HG03575 (cell line): ENCODE data around the gene CCDC33.
"Not testable (repeated sequence)": the region's sequence is repeated elsewhere in the genome, so short reads cannot be mapped to it uniquely, and the experiment has no call there.

ENCODE experiments used
- ATAC-seq: cut with Tn5 transposase; IDR thresholded peaks from one replicate; pipeline ENCODE4 v1.9.1; 2021; ENCODE audit not compliant: unreplicated experiment, insufficient number of reproducible peaks, low FRiP score; ENCODE audit errors: extremely low read depth

Gene CCDC33

DNA sequence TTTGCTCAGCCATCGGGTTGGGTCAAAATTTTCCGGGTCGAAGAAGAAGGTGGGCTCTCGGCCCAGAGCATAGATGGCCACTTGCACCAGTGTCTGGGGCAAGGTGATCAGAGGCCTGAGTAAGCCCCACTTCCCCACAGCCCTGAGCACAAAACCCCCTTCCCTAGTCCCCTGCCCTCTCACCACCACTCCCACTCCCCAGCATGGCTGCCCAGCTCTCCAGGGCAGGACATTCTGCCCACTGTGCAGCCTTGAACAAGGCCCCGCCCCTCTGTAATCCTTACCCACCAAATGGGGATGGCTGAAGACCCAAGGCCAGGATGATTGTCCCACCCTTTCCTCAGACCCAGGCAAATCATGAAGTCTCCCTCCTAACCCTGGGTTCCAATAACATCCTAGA is 102.5 kb downstream of the CCDC33 start:
- no peak for ATAC-seq

DNA sequence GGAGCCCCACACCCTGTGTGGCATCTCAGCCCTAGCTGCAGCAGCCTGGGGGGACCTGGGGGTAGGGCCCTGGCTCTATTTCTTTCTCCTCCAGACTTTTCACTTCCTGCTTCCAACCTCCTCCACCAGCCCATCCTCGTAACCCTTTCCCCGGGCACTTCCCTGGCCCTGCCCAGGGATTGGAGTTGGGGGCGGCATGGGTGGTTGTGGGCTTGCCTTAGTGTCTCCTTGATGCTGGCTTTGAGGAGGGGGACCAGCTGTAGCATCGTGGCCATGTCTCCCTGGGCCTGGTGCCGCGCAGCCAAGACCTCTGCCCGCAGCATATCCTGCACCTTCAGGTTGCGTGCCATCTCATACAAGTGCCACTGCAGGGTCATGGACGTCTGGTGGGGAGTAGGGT is 103.2 kb downstream of the CCDC33 start:
- ATAC-seq = no peak

DNA sequence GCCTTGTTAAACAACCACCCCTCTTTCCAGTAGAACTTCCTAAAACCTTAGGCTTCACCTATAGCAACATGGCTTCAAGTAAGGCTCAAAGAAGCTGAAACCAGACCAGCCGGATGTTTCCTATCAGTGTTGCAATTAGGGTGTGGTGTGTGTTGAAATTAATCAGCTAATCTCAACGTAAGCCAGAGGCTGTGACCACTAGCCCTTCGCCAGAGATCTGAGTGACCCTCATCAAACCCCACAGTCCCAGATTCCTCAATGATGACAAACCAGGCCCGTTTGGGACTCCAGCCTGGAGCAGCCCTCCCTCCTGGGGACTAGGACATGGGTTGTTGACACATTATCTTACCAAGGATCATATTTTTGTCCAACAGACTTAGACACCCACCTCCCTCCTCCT is 104.0 kb downstream of the CCDC33 start:
- ATAC-seq = no peak

DNA sequence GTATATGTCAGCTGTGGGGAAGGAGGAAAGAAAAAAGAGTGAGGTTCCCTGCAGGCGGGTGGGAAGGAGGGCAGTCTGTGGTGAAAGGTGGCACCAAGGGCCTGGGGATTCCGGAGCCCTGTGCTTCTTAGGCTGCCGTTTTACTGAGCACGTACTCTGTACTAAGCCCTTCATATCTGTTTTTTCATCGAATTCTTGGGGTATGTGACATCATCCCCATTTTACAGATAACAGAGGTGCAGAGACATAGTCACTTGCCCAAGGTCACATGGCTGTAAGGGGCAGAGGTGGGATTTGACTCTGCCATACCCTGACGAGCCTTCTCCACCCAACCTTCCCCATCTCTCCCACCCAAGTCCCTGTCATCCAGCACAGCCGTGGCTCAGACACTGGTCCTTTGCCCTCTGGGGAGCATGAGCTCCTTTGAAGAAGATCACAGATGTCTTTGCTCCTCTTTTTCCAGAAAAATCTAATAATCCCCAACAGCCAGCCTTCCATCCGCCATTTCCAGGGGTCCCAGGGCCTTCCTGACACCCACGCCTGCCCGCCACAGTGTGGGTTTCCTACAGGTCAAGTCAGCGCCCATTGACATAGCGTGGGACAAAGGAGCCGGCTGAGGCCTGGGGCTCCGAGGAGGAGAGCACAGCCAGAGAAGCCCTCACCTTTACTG is 107.1 kb downstream of the CCDC33 start:
- ATAC-seq = no peak

DNA sequence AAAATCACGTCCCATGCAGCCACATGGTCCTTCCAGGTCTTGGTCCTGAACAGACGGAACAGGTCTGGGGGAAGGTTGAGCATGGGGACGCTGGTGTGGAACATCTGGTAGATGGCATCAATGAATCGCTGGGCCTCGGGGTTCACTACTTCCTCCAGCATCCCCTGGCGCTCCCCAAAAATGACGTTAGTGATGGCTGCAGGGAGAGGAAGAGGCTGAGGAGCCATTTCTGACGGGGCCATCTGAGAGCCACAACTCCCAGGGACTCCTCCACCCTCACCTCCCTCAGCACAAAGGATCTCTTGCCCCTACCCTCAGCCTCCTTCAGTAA is 107.6 kb downstream of the CCDC33 start:
- no peak for ATAC-seq

DNA sequence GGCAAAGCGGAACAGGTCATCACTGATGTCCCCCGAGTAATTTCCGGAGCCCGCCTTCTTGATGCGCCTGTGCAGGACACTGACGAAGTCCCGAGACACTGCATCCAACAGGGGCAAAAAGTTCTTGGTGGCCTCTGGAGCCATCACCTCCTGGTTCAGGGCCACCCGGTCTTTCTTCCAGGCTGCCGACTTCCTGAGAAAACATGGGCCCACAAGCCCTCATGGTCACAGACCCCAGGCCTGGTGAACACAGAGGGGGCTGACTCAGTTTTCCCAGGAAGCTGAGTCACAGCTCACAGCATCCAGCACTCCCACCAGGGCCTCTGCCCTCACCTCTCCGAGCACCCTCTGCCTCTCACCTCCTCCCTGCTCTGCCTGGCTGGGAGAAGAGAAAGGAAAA is 108.9 kb downstream of the CCDC33 start:
- ATAC-seq = no peak

DNA sequence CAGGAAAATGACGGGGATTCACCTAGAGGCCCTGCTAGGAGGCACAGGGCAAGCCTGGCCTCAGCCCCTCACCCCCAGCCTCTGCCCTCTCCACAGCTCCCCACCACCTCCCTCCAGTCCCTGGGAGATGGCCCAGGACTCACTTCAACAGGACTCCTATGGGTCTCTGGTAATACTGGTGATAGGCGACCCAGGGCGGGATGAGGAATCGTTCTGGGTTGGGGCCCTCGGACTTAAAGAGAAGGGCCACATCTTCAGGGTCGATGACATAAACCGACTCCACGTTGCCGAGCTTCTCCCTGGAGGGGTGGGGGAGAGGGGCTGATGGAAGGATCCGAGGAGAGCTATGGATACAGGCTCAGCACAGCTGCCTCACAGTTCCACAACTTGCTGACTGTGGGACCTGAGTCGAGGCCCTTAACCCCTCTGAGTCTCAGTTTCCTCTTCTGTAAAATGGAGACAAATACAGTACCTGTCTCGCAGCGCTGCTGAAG is 111.7 kb downstream of the CCDC33 start:
- no peak for ATAC-seq

DNA sequence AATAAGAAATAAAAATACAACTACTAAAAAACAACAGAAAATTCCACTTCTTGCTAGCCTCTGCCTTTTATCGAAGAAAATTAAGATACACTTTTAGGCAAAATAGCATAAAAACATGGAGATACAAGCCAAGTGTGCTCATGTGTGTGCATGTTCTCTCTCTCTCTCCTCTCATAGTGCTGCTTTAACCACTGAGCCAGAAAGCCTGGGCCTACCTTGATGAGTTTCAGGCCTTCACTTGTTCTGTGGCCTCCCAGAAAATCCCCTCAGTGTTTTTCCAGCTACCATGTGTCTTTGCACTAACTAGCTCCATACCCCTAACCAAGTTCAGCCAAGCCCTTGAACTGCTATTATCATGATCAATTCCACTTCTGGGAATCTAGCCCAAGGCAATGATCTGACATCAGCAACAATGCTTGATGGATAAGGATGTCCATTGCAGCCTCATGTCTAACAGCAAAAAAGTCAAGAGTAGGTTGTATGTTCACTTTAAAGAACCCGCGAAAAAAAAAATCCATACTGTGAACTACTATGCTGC is 113.2 kb downstream of the CCDC33 start:
- ATAC-seq = no peak

DNA sequence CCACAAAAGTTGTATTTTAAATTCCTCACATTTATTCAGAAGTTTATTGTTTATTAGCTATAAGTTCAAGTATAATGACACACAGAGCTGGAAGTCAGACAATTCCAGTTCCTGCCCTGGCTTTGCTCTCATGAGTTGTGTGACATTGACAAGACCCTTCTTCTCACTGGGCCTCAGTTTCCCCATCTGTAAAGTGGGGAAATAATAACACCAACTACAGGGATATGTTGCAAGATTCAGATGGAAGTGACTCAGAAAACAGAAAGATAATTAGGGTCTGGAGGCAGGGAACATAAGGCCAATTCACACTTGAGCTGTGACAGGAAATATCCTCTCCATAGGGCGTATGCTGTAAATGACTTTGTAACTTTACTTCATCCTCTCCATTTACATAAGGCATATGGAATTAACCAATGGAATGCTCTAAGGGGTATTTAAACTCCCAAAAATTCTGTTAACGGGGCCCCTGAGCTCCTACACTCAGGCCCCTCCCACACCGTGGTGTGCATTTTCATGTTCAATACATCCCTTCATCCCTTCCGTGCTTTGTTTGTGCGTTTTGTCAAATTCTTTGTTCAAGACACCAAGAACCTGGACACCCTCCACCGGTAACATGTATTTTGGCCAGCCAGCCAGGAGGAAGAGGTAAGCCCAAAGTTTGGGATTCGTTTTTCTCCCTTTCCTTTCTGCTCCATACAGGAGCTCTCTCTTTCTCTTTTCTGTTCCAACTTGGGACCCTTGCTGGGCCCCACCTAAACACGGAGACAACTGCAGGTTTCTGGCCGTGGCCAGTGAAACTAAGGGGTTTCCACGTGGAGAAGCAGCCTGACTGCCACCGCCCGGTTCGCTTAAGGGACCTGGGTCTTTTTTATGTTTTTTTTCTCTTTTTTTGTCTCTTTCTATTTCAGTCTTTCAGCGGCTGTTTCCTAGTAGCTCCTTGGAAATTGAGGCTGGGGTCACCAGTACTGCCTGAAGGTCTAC is 114.5 kb downstream of the CCDC33 start:
- no peak for ATAC-seq

DNA sequence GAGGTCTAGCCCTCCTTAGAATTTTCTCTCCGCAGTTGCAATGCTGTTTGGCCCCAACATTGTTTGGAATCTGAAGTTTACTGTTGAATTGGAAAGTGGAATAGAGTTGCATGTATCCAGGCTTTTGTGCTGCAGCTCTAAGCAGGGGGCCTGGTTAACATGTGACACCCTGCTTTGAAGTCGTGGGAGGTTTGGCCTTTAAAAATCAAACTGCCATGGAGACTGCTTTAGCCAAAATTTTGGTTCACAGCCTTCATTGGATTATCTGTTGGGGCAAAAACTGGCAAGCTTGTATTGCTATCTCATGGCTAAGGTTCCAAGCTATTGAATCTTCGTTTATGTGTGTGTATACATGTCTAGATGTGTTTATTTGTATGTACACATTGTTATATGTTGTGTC is 115.5 kb downstream of the CCDC33 start:
- ATAC-seq = no peak

DNA sequence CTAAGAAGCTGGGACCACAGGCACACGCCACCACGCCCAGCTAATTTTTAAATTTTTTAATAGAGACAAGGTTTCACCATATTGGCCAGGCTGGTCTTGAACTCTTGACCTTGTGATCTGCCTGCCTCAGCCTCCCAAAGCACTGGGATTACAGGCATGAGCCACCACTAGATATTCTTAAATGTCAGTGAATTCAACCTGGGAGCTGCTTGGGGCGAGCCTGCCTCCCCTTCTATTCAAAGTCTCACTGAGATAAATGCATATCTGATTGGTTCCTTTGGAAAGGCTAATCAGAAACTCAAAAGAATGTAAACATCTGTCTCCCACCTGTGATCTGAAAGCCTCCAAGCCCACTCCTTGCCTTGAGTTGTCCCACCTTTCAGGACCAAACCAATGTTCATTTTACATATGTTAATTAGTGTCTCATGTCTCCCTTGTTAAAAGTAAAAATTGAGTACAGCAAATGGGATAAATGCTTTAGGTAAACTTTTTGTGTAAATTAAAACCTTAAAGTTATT is 116.3 kb downstream of the CCDC33 start:
- no peak for ATAC-seq

DNA sequence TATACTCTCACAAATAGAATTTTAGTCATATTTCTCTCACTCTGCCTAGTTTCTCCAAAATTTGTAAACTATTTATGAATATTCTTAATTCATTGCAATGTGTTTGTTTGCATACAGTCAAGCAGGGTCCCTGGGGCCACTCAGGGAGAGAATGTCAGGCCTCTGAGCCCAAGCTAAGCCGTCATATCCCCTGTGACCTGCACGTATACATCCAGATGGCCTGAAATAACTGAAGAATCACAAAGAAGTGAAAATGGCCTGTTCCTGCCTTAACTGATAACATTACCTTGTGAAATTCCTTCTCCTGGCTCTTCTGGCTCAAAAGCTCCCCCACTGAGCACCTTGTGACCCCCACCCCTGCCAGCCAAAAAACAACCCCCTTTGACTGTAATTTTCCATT is 117.9 kb downstream of the CCDC33 start:
- ATAC-seq = not testable (repeated sequence)

DNA sequence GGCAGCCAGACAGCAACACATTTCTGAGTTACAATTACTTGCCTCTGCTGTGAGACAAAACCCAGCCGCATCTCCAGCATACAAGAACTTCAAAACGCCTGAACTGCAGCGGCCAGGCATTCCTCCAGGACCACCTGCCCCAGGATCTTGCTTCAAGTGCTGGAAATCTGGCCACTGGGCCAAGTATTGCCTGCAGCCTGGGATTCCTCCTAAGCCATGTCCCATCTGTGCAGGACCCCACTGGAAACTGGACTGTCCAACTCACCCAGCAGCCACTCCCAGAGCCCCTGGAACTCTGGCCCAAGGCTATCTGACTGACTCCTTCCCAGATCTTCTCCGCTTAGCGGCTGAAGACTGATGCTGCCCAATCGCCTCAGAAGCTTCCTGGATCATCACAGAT is 119.9 kb downstream of the CCDC33 start:
- ATAC-seq = not testable (repeated sequence)

DNA sequence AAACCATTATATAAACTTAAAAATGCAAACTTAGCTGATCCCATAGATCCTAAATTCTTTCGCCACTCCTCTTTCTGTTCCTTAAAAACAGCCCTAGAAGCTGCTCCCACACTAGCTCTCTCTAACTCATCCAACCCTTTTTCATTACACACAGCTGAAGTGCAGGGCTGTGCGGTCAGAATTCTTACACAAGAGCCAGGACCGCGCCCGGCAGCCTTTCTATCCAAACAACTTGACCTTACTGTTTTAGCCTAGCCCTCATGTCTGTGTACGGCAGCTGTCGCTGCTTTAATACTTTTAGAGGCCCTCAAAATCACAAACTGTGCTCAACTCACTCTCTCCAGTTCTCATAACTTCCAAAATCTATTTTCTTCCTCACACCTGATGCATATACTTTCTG is 121.4 kb downstream of the CCDC33 start:
- not testable (repeated sequence) for ATAC-seq

DNA sequence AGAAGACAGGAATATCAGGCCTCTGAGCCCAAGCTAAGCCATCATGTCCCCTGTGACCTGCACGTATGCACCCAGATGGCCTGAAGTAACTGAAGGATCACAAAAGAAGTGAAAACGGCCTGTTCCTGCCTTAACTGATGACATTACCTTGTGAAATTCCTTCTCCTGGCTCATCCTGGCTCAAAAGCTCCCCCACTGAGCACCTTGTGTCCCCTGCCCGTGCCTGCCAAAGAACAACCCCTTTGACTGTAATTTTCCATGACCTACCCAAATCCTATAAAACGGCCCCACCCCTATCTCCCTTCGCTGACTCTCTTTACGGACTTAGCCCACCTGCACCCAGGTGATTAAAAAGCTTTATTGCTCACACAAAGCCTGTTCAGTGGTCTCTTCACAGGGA is 123.2 kb downstream of the CCDC33 start:
- ATAC-seq = not testable (repeated sequence)

DNA sequence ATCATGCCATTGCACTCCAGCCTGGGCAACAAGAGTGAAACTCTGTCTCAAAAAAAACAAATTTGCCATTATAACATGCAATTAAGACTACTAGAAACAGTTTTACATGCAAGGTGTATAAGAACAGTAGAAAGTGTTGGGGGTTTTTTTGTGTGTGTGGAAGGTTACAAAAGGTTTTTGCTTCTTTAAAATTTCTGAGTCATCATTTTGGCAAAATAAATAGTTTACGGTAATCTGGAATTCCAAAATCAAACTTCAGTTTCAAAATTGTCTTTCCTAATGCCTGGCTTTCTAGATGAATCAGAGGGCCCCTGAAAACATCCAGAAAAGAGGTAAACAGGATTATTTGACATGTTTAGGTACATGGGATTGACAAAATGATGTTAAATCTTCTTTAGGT is 124.7 kb downstream of the CCDC33 start:
- ATAC-seq = not testable (repeated sequence)

DNA sequence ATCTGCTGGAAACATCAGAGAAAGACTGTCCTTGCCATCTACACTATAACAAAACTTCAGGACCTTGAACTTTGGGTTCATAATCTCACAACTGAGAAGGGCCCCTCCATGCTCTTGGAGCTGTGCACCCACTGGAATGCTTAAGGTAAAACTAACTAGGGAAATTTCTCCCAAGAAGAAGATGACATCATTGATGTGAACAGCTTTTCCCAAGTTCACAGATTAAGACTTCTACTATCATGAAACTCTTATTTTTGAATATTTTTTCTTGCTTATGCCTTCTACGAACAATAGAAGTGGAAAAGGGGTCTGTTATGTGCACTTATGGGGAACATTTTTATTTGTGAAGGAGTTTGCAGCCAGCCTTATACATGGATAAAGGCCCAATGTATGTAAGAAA is 126.4 kb downstream of the CCDC33 start:
- ATAC-seq = no peak

DNA sequence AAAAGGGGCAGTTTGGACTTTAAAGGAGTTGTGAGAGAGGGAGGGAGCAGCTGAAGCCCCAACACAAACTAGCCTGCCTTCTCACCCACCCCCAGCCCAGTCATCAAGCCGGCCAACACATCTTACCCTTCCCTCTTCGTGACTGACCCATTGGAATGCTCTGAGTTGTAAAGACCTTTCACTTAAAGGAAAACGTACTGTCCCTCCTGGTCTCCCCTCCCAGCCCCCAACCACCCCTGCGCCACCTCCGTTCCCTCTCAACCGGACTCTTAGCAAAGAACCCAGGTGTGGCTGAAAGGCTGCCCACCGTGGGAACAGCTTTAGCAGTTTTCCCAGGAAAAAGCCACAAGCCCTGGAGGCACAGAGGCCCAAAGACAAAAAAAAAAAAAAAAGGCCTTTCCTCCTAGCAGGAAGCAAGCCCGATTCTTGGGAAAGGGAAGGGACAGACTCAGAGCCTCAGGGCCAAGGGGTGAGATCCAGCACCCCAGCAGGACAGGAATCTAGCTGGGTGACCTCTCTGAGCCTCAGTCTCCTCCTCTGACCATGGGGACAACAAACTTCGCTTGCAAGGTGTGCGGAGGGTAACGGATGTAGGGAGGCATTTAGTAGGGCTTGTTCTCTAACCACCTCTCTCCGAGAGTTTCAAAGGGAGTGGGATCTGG is 128.9 kb downstream of the CCDC33 start:
- no peak for ATAC-seq
